ENCODE results near the gene EHD3.

GRCh38 chr2:31213601-31214443 is 20.1 kb upstream of the EHD3 start:
- TF ChIP-seq CTCF (IDR thresholded peaks at IDR 0.05; ENCODE audit: insufficient read depth, low read length, poor library complexity, severe bottlenecking) (no peak), EZH2phosphoT487 (conservative IDR thresholded peaks at IDR 0.05; ENCODE audit: low read length) (no peak)

All from SU-DHL-6 (cell line).